Measurements from ENCODE around the gene BICDL2. TPM values are rescaled to one million over a fixed set of nuclear protein-coding genes. Genes with fewer than 3 reads are reported as not detected.

BICDL2 gene
- polyA plus RNA-seq, 1 of the 3 experiments (the other 2 are of a cell fraction): not detected

GRCh38 chr16:3084969-3085670, 48.4 kb upstream of the BICDL2 start:
- Histone ChIP-seq H3K4me3 (ENCODE audit: low read depth in 2 of 2, low read length in 1 of 2) (no peak overlapping the region), H3K4me2 (no peak overlapping the region), H3K9ac (no peak overlapping the region), H4K20me1 (ENCODE audit: insufficient read depth) (no peaks in the 10 kb centered on the region), H3K36me3 (replicated peaks in 1 of 2; ENCODE audit: control insufficient read depth in 1 of 2, insufficient read depth in 2 of 2, low read length in 1 of 2) (no peaks in the 10 kb centered on the region), H2AFZ (ENCODE audit: low read depth) (no peak overlapping the region), H3K27me3 (ENCODE audit: insufficient read depth) (peaks cover 45% of the 10 kb centered on the region), H3K79me2 (ENCODE audit: insufficient read depth) (no peaks in the 10 kb centered on the region), H3K4me1 (ENCODE audit: control insufficient read depth in 1 of 2, insufficient read depth in 2 of 2, low read depth in 1 of 2, low read length in 1 of 2) (no peaks in the 10 kb centered on the region; a peak in 1 of 4 replicates), H3K9me3 (no peaks in the 10 kb centered on the region), H3K27ac (ENCODE audit: low read depth in 2 of 2, low read length in 1 of 2) (no peak overlapping the region), H3K9me2 (no peaks in the 10 kb centered on the region), H3F3A (replicated peaks; ENCODE audit: insufficient read depth) (no peaks in the 10 kb centered on the region)
- ChIA-PET CTCF (interaction anchor here (0.7 to 1.5 kb wide), 4 partner anchors 15 to 428 kb away, joined by 3 to 6 read pairs (median 3); no protein-coding TSS in a partner anchor), POLR2A (no interaction called here)
- TF ChIP-seq IRF3 (IDR thresholded peaks at IDR 0.05; ENCODE audit: low read depth, low read length) (no peak), RAD21 (IDR thresholded peaks at IDR 0.05; ENCODE audit: low read length) (no peak), FOSL2 (IDR thresholded peaks at IDR 0.05; ENCODE audit: borderline replicate concordance, low read depth) (no peak), SMC3 (IDR thresholded peaks at IDR 0.05; ENCODE audit: low read depth, low read length) (no peak), USF2 (IDR thresholded peaks at IDR 0.05; ENCODE audit: borderline replicate concordance, low read depth, low read length) (no peak), JUND (IDR thresholded peaks at IDR 0.05) (no peak), FOXJ3 (CRISPR knock-in tag; IDR thresholded peaks at IDR 0.05) (no peak), ZBTB33 (IDR thresholded peaks at IDR 0.05; ENCODE audit: borderline replicate concordance, low read depth) (no peak), GATA2 (CRISPR knock-in tag; IDR thresholded peaks at IDR 0.05) (no peak), TCF12 (IDR thresholded peaks at IDR 0.05) (no peak), NRF1 (IDR thresholded peaks at IDR 0.05; ENCODE audit: low read depth, low read length) (no peak), REST (IDR thresholded peaks at IDR 0.05; ENCODE audit: low read depth, low read length) (no peak), SIN3A (IDR thresholded peaks at IDR 0.05; ENCODE audit: borderline replicate concordance, low read depth, low read length) (no peak), CTCF (IDR thresholded peaks at IDR 0.05) (no peak)
- no peak for DNase-seq
- WGBS (ENCODE audit: low lambda C conversion rate): 41% methylated on average over 7 of the region's 7 CpGs

Measured in SK-N-SH (cell line).